DMS 273 (cell line): Measurements from ENCODE around the gene PEX11G.

Experiments
- DNase-seq: peaks from one replicate; lab custom pipeline; 2025; ENCODE audit not compliant: unreplicated experiment; lab: John Stamatoyannopoulos, UW

PEX11G gene

GRCh38 chr19:7500811-7501450 is 12.1 kb upstream of the PEX11G start:
- peak; percentile 95 for DNase-seq

- DNase-seq: peak; percentile 58
Observed at GRCh38 chr19:7497292-7497691, 8.5 kb upstream of the PEX11G start.

GRCh38 chr19:7494416-7495098 is 5.7 kb upstream of the PEX11G start:
- no peak for DNase-seq

- no peak for DNase-seq
Observed at GRCh38 chr19:7492558-7492957, 3.7 kb upstream of the PEX11G start.

GRCh38 chr19:7492142-7492541 is 3.3 kb upstream of the PEX11G start:
- no peak for DNase-seq

- DNase-seq: no peak
Observed at GRCh38 chr19:7489609-7490044, 792 bp upstream of the PEX11G start.

- DNase-seq: no peak
Observed at GRCh38 chr19:7486923-7487322, 1.9 kb downstream of the PEX11G start.

- no peak for DNase-seq
Observed at GRCh38 chr19:7483720-7484201, 5.1 kb downstream of the PEX11G start.

GRCh38 chr19:7482584-7483439 is 6.0 kb downstream of the PEX11G start:
- no peak for DNase-seq

- no peak for DNase-seq
Observed at GRCh38 chr19:7480970-7481255, 7.9 kb downstream of the PEX11G start.

GRCh38 chr19:7480222-7480969 is 8.4 kb downstream of the PEX11G start:
- no peak for DNase-seq

- DNase-seq: no peak
Observed at GRCh38 chr19:7478843-7479227, 10.0 kb downstream of the PEX11G start.

- DNase-seq: no peak
Observed at GRCh38 chr19:7478173-7478842, 10.5 kb downstream of the PEX11G start.

- DNase-seq: no peak
Observed at GRCh38 chr19:7477758-7478157, 11.1 kb downstream of the PEX11G start.

- DNase-seq: no peak
Observed at GRCh38 chr19:7476777-7477494, 11.9 kb downstream of the PEX11G start.

GRCh38 chr19:7476241-7476640 is 12.6 kb downstream of the PEX11G start:
- no peak for DNase-seq

- DNase-seq: no peak
Observed at GRCh38 chr19:7475665-7476064, 13.2 kb downstream of the PEX11G start.

- DNase-seq: no peak
Observed at GRCh38 chr19:7471696-7472615, 16.9 kb downstream of the PEX11G start.
